HG03342 (cell line): ENCODE results near the gene CEP170B.
"Not testable (repeated sequence)": the region's sequence is repeated elsewhere in the genome, so short reads cannot be mapped to it uniquely, and the experiment has no call there.

Experiments used
- ATAC-seq: cut with Tn5 transposase; IDR thresholded peaks from one replicate; pipeline ENCODE4 v1.9.1; 2021; ENCODE audit warnings: mild to moderate bottlenecking, moderate library complexity; ENCODE audit not compliant: unreplicated experiment

CEP170B gene

DNA sequence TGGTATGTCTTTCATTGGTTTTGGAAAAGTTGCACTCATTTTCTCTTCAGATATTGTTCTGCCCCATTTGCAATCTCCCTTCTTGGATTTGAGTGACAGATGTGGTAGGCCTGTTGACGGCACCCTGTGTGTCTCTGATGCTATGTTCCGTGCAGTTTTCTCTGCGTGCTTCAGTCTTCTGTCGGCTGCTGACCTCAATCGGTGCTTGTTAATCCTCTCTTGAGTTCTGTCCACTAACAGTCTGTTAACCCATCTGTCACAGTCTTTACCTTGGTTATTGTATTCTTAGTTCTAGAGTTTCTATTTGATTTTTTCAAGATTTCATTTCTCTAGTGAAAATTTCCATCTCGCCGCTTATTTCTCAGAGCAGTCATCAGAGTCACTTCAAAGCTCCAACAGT, 38.9 kb downstream of the CEP170B start:
- ATAC-seq: no peak

GRCh38 chr14:104904650-104905578, 39.8 kb downstream of the CEP170B start:
- not testable (repeated sequence) for ATAC-seq

DNA sequence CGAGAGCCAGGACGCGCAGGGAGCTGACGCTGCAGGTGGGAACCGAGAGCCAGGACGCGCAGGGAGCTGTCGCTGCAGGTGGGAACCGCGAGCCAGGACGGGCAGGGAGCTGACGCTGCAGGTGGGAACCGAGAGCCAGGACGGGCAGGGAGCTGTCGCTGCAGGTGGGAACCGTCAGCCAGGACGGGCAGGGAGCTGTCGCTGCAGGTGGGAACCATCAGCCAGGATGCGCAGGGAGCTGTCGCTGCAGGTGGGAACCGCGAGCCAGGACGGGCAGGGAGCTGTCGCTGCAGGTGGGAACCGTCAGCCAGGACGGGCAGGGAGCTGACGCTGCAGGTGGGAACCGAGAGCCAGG, 40.5 kb downstream of the CEP170B start:
- ATAC-seq: not testable (repeated sequence)

DNA sequence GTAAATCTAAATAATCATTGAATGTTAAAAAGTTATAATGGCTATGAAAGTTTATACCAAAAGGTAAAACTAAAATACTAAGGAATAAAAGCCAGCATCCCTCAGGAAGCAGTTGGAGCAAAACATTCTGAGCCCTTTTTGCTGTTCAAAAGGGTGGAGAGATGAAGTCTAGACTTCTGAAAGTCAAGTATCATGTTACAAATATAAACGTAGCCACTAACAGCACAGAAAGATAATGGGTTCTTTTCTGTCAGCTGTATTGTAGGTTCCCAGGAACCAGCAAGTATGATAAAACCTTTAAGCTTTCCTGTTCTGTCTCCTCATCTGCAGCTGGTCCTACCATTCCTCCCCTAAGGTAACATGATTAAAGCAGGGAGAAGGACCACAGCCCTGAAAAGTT, 43.2 kb downstream of the CEP170B start:
- no peak for ATAC-seq

GRCh38 chr14:104912053-104912452, 47.0 kb downstream of the CEP170B start:
- ATAC-seq: no peak

- no peak for ATAC-seq
These were observed 48.4 kb downstream of the CEP170B start for GRCh38 chr14:104913435-104913834.

- ATAC-seq: no peak
These were observed 52.0 kb downstream of the CEP170B start for GRCh38 chr14:104917116-104917515.

GRCh38 chr14:104917993-104918392, 52.9 kb downstream of the CEP170B start:
- no peak for ATAC-seq

- ATAC-seq: not testable (repeated sequence)
These were observed 54.3 kb downstream of the CEP170B start for GRCh38 chr14:104919152-104919992.

GRCh38 chr14:104919993-104920315, 54.9 kb downstream of the CEP170B start:
- no peak for ATAC-seq

DNA sequence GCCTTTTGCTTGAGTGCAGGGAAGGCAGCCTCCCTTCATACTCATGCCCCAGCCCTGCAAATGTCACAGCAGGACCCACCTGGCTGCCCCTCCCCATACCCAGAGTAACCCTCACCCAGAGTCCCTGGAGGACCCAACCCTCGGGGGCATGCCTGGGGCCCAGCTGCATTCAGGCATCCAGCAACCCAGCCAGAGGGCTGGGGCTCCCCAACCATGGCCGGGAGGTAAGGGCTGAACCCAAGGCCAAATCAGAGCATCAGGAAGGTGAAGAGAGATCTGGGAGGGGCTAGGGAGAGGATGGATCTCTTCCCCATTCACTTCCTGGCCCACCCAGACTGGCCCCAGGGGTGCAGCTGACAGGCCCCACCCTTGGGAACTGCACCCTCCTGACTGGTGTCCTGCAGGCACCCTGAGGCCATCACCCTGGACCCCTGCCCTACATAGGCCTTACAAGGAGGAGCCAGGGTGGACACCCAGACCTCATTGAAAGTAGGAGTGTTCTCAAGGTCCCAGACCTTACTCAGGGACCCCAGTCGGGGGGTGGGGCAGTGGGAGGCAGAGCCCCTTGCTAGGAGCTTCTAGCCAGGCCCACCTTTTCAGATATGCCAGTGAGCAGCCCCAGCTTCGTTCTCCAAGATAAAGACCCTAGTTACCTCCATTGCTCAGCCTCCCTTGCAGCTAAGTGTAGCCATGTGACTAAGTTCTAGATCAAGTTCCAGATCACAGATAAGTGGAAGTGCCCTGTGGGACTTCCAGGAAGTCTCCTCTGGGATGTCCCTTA, 58.8 kb downstream of the CEP170B start:
- ATAC-seq: no peak

GRCh38 chr14:104924421-104925213, 59.5 kb downstream of the CEP170B start, which contains the start of gene PLD4:
Gene PLD4, plus strand, starts transcription at chr14:104924879. Its CDS starts 2,262 bp downstream, at chr14:104927141.
- no peak for ATAC-seq

DNA sequence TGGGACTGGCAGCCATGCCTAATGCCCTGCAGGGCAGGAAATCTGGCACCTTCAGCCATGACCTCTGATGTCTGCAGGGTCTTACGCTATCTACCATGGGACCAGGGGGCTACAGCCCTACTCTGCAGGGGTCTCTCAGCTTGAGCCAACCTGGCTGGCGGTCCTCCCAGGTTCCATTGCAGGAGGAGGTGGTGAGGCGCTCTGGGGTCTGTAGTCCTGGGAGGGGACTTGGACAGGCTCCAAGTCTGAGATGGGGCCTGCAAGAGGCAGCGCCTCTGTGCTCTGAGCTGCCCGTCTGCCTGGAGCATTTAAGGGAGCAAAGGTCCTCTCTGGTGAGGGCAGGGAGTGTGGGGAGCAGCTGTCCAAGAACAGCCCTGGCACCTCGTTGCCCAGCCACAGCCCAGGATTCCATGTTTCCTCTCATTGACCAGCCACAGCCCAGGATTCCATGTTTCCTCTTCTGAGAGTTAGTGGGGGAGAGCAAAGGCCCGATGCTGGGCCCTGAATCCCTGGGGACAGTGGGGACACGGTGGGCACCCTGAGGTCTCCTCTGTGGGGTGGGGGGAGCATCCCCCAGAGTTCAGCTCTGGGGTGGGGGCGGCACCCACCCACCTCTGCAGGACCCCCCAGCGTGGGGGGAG, 60.3 kb downstream of the CEP170B start:
- no peak for ATAC-seq

DNA sequence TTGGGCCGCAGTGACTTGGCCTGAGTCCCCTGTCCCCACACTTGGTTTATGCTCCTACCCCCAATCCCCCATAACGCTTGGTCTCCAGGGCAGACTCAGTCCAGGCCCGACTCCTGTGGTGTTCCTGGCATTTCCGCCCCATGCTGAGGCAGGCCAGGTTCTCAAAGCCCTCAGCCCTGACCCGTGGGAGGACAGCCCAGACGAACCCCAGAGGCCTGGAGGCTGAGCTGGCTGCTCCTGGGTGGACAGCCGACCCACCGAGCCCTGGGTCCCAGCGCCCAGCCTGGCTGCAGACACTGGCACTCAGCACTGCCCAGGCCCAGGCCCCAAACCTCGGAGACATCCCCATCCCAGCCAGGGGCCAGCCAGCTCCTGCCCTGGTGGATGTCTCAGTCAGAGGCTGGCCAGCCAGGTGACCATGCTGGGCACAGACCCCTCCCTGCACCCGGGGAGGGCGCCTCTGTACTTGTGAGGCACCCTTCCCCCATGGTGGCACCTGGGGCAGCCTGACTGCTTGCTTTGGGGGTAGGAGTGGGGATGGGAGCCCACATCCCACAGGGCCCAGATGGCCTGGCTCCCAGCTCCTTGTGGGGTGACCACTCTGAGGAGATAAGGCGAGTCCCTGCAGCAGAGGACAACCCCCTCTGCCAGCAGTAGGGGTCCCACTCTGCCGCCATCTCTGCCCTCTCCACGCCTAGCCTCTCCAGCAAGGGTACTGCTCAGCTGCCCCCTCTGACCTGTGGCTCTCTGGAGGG, 61.0 kb downstream of the CEP170B start:
- no peak for ATAC-seq

- ATAC-seq: peak; percentile 79
These were observed 61.8 kb downstream of the CEP170B start for GRCh38 chr14:104926619-104927431.

- no peak for ATAC-seq
These were observed 62.4 kb downstream of the CEP170B start for GRCh38 chr14:104927432-104927816.

- no peak for ATAC-seq
These were observed 62.8 kb downstream of the CEP170B start for GRCh38 chr14:104927901-104928300.

DNA sequence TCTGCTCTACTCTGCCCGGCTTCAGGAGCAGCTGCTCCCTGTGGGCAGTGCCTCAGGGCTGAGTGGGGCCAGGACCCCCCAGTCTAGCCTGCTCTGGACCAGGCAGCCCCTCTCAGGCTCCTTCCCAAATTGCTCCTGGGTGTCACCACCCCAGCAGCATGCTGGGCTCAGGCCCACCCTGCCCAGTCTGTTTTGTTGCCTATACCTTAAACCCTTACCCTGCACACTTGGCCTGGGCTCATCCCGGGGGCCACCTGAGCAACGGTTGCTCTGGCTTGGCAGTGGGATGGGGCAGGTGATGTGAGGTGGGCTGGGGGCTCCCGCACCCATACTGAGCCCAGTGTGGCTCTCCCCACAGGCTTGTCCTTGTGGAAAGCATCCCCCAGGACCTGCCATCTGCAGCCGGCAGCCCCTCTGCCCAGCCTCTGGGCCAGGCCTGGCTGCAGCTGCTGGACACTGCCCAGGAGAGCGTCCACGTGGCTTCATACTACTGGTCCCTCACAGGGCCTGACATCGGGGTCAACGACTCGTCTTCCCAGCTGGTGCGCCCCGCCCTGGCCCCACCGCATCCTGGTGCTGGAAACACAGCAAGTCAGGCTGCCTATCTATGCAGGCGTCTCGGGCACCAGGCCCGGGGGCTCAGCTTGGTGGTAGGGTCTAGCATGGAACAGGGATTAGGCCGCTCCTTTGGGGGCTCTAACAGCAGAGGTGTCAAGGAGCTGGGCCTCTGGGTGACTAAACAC, 63.5 kb downstream of the CEP170B start:
- ATAC-seq: no peak
